ENCODE data around the gene RAB17.
"Not testable (repeated sequence)": the region's sequence is repeated elsewhere in the genome, so short reads cannot be mapped to it uniquely, and the experiment has no call there.

Gene RAB17

DNA sequence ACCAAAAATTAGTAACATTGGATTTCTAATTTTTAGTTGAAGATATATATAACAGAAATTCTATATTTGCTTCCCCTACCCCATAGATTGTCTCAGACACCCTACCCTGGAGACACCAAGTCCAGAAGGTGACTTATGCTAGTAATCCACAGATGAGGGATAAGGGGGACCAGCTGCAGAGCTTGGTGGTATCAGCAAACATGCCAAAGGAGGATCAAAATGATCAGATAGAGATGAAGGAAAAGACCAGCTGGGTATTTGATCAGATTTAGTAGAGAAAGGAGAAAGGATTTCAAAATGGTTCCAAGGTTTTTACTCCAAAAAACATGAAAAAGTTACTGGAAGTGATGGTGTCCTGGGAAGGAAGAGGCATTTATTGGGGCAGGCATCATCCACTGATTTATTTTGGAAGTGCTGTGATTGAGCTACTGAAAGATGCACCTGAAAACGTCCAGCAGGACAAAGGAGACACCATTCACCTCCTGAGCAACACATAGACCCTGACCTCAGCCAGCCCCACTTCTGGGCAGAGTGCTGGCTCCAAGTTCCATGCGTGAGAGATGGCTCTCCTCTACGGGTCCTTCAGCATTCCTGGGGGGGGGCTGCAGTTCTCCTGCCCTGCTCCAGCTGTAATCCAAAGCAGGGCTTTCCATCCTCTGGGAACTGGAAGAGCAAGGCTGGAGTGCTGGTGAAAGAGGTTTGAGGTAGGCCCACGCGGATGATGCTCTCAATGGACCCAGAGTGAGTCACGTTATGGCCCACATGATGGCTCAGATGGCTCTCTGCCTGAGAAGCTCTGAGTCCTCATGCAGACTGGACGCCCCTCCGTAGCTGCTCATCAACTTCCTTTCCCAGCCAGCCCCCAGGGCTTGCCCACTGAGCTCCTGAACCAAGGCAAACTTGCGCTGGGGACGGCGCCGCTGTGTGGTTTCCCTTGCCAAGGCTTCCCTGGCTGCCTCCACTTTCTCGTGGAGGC lies 33.2 kb upstream of the RAB17 start:
- no peak for DNase-seq

DNA sequence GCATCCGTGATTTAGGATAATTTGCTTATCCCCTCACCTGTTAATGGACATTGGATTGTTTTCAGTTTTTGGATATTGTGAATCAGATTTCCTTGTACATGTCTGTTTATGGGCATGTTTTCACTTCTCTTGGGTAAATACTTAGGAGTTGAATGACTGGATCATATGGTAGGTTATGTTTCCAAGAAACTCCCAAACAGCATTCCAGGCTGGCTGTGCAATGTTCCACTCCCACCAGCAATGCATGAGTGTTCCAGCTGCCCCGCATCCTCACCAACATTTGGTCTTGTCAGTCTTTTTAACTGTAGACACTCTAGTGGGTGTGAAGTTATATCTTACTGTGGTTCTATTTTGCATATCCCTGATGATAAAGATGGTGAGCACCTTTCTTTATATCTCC lies 27.9 kb upstream of the RAB17 start:
- no peak for DNase-seq

DNA sequence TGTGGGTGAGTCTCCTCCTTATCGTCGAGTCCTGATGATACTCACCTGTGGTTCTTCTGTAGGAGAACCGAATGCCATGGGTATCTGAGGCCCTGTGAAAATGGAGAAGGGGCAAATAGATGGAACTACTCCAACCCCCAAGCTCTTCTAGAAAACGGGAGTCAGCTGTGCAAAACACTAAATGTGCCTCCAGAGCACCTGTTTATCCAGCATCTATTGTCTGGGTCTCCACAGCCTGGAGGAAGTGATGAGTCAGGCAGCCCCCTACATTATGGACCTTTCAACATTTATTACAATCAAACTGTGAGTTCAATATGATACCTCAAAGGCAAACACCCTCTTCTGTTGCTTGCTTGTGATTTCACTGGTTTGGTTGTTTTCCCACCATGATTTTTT lies 27.1 kb upstream of the RAB17 start:
- DNase-seq: no peak

DNA sequence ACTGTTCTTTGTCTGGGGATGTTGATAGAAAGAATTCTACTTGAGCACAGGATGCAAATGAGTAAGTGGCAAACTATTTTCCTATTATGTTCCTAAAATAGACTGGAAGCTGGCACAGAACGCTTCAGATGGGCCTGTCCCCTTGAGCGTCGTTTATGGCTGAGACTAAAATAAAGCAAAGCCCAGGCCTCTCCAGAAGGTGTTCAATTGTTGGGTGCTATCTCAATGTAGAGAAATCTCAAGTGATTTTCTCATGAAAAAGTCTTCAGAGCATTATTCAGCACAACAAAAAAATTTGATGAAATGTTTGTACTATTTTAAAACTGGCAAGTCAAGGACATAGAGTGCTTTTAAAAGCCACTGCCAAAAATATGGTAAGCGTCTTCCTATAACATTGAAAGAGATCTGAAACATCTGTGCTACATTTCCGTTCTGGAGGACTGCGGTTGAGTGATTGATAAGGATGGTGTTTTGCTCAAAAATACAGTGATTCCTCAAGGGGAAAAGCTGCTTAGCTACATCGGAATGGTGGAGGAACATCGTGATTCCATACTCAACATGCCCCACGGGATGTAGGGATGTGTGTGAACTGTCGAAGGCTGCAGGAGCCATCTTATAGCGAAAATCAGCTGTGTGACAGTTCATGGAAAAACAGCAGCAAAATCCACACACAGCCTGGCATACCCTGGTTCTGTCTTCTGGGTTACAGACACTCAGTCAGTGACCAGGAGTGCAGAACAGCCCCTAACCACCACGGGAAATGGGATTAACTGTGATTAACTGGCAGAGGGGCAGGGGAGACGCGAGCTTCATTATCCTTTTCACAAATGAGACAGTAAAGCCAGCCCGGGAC lies 26.4 kb upstream of the RAB17 start:
- DNase-seq: no peak

DNA sequence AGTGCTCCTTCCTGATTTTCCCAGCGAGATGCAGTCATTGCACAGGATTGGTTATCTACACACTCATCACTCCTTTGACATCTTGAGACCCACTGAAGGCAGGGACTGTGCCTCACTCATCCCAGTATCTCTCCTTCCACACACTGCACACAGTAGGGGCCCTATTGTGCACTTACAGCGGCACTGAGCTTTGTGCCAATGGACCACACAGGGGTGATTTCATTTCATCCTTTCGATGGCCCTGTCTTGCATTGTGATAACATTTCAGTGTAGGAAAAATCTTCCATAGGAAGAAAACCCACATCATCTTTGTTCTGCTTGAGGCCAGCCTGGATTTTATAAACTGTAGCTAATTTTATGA lies 25.8 kb upstream of the RAB17 start:
- no peak for DNase-seq

DNA sequence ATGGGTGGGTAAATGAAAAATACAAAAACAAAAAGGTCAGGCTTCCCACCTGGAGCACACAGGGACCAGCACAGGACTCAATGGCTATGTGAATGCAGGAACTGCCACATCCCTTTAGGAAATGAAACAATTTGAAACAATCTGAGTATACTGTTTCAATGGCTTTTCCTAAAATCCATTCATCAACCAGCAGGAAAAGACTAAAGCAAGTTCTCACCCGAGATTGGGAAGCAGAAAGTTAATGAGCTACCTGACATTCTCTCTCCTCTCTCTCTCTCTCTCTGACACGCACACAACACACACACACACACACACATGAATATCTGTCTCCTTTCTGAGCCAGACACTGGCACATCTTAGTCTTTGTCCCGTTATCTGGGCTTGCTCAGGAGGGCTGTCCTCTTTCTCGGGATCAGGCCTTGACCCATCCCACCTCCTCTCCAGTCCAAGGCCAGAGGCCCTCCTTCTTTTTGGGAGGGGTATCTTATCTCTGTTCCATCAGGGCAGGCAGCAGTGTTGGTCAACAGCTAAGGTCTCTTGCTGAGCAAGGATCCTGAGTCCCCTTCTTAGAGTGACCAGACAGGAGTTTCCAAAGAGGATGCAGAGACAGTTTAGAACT lies 25.2 kb upstream of the RAB17 start:
- no peak for DNase-seq

DNA sequence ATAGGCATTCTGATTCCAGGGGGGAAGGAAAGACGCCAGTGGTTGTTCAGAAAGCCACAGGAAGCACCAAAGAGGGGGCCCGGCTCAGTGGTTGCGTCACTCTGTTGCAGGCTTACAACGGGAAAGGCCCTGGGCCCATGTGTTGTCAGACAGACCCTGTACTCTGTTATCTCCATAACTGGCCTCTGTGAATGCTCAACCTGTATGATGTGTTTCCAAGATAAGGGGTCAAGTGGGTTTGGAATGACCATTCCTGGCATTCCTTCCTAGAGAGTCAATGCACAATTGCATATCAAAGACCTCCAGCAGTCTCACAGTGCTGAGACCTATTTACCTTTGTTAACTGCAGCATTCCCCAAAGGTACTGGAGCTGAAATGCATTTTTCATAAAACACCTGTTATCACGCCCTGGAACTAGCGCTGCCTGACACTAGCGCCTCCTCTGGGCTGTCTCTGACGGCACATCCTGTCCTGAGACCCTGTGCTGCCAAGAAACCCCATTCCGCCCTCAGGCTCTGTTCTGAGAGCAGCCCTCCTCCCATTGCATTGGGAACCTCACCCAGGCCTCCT lies 23.7 kb upstream of the RAB17 start:
- no peak for DNase-seq

DNA sequence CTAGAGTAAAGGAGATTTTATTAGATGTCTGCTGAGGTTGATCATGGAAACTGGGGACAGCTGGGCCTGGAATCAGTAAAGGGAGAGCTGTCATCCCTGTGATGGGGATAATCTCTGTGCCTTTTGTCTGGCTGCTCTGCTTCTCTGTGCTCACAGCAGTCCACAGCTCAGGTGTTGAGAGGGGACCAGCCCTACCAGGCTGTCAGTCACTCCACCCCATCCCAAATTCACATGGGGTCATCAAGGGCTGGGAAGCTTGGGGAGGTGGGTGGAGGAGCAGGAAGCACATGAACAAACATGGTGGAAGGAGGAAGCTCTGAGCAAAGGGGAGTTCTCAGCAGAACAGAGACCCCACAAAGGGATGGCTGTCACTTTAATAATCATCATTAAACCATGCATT lies 23.1 kb upstream of the RAB17 start:
- no peak for DNase-seq

DNA sequence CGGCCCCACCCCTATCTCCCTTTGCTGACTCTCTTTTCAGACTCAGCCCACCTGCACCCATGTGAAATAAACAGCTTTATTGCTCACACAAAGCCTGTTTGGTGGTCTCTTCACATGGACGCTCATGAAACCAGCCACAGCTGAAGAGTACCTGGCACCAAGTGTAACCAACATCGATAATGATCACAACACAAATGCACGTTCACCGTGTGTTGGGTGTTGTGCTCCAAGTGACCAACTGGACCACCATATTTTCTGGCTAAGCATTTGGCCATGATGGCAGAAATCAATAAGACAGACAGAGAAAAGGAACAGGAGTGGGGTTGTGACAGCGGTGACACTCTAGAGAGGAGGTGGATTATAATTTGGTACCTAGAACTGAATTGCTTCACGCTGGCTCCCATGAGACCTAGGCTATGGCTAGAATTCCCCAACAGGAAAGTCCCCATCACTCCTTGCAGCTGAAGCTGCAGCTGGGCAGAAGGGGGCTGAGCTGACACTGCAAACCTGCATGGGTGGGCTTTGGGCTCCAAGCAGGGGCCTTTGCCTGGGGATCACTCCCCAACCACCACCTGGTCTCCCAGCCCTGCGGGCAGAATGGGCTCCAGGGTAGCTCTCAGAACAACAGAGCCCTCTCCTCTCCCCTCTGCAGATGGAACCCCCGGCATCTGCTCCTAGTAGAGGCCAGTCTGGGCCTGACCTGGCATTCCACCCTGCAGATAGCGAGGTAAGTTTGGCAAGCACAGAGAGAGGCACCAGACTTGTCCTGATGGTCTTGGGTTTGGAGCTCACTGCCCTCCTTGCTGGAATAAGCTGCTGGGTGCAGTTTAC lies 22.2 kb upstream of the RAB17 start:
- DNase-seq: no peak

DNA sequence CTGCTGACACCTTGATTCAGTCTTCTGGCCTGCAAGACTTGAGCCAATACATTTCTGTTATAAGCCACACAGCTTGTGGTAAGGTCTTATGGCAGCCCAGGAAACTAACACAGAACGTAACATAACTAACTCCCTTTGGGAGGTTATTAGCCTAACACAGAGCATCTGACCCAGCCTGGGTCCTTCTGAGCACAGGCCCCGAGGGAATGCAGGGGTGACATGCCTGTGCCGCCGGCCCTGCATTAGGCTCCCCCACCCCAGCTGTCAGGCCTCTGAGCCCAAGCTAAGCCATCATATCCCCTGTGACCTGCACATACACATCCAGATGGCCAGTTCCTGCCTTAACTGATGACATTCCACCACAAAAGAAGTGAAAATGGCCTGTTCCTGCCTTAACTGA lies 16.0 kb upstream of the RAB17 start:
- DNase-seq: not testable (repeated sequence)

DNA sequence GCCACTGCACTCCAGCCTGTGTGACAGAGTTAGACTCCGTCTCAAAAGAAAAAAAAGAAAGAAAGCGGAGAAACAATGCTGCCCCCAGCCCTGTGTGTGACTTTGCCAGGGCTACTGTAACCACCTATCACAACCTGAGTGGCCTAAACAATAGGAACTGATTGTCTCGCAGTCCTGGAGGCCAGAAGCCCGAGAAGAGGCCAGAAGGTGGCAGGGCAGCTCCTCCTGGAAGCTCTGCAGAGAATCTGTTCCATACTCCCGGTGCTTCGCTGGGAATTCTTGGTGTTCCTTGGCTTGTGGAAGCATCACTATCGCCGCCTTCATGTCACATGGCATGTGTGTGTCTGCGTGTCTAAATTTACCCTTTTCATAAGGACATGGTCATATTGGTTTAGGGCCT lies 14.4 kb upstream of the RAB17 start:
- peak in 1 of 2 experiments; percentile 19 for DNase-seq

DNA sequence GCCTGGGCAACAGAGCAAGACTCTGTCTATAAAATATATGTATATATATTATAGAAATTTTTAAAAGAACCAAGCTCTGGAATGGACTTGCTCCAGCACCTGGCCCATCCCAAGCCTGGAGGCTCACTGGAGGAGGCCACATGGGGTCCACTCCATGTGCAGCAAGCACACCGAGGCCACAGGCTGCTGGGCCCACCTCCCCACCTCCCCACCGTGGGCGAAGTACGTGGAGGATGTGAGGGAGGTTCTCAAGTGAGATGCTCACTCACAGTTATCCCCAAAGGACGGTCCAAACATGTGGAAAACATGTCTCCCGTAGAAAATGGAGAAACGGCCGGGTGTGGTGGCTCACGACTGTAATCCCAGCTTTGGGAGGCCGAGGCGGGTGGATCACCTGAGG lies 13.9 kb upstream of the RAB17 start:
- no peak for DNase-seq

DNA sequence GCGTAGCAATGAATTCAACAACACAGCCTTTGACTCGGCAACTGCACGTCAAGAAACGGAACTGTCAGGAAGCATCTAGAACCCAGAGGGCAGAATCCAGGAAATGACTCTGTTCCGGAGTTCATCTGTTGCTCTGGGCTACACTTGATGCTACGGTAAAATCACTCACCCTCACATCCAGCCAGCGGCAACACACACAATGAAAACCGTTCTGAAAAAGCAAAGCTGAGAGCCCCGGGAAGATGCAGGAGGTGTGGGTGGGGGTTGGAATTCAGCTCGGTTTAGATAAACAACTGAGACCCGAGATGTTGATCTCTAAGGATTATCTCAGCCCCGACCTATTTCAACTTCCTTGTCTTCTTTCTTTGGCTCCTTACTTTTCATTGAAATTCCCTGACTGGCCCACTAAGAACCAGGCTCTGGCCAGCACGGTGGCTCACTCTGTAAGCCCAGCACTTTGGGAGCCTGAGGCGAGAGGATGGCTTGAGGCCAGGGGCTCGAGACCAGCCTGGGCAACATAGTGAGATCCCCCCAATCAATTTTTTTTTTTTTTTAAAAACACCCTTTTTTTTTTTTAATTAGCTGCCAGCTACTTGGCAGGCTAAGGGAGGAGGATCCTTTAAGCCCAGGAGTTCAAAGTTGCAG lies 13.3 kb upstream of the RAB17 start:
- DNase-seq: peak in 1 of 2 experiments; percentile 25

DNA sequence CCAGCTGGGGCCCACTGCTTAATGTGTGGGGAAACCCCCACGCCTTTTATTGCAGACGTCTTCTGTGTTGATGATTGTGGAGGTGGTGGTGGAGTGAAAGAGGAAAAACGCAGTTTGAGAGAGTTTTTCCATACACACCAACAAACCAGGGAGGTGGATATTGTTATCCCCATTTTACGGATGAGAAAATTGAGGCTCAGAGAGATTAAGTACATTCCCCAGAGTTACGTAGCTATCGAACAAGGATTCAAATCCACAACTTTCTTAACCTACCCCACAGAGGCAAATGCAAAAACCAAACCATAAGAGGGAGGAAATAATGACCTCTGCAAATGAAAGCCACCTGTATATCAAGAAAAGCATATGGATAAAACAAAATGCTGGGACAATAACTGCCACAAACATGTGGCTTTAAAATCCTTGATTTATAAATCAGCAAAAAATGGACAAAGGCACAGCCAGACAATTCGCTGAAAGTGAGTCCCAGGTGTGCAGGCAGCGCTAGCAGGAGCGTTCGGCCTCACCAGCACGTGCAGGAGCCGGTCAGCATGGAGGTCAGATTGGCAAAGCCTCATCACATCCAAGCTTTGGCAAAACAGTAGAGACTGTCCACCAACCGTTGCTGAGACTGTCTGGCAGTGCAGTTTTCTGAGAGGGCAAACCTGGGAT lies 12.6 kb upstream of the RAB17 start:
- no peak for DNase-seq

DNA sequence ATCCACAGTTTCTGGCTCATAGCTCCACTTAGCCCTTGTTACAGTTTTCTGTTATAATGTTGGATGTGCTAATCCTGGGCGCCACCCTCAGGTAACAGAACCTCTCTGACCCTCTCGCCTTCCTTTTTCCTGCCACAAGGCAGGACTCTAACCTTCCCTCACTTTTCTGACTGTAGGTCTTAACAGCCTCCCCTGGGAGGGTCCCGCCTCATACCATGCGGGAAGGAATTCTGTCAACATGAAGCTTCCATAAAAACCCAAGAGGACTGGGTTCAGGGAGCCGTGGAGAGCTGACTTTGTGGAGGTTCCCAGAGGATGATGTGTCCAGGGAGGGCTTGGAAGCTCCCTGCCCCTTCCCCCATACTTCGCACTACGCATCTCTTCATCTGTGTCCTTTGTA lies 11.9 kb upstream of the RAB17 start:
- DNase-seq: no peak

DNA sequence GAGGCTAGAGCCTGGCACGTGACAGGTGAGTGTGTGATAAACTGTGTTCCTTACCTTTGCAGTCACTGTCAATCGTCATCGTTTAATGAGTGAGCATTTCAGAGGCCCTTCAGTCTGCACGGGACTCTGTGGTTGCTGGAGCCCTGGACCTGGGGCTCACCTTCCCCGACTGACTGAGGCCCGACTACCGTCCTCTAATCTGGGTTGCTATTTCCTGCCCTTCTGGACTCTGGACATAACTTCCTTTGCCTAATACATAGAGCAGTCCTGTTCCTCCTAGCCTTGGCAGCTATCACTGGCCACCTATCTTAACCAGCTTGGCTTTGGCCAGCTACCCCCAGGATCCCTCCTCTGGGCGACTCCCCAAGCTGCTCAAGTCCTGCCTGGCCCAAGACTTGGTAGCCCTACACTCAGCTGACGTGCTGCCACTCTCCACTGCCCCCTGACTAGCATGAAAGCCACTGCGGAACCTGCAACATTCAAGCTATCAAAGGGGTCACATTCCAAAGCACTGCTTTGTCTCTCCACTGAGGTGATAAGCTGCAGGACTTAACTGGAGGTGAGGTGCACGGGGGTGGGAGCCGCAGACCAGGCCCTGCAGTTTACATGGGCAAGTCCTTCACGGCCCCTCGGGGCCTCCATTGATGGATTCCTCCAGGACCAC lies 11.1 kb upstream of the RAB17 start:
- DNase-seq: no peak

DNA sequence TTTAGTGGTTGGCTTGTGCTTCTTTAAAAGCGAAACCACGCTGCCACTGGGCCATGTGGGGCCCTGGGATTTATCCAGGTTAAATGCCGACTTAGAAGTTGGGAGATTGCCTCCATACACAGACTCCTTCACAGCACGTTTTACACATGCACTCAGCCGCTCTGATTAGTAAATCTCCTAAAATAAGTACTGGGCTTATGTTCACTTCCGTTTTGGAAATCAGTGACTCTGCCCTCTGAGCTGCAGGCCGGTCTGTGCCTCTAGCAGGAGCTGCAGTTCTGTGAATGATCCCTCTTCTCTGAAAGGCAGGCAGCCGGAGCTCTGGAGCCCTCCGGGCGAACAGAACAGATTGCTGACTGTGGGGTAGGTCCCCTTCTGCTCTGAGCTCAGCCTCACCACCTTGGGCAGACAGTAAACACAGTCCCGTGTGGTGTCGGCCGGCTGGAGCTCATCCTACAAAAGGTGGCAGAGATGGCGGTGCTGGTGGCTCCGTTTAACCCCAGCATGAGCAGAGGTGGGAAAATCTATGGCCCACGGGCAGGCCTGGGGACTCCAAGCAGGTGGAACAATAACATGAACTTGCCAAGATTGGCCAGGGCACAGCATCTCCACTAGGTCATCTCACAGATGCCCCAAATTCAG lies 9.8 kb upstream of the RAB17 start:
- DNase-seq: peak; percentile 30 to 31

DNA sequence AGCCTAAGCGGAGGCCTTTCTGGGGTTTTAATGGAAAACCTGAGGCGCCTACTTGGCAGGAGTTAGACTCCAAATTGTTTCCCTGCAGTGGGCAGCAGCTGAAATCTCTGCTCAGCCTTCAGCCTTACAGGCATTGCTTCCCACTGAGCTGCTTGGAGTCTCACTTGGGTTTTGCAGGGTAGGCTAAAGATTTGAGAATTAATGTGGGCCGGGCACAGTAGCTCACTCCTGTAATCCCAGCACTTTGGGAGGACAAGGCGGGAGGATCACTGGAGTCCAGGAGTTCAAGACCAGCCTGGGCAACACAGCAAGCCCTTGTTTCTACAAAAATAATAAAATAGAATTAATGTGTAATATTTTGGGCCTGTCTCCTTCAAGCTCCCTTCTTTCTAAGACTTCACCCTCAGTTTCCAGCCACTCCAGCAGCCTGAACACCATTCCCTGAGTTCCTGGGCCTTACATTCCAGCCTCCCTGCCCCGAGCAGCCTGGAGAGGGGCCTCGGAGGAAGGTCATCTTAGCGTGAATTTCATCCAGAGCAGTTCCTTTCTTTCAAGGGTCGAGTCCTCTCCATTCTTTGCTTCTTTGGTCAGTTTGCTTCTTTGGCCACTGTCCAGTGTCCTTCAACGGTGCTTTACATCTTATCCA lies 9.1 kb upstream of the RAB17 start:
- no peak for DNase-seq

DNA sequence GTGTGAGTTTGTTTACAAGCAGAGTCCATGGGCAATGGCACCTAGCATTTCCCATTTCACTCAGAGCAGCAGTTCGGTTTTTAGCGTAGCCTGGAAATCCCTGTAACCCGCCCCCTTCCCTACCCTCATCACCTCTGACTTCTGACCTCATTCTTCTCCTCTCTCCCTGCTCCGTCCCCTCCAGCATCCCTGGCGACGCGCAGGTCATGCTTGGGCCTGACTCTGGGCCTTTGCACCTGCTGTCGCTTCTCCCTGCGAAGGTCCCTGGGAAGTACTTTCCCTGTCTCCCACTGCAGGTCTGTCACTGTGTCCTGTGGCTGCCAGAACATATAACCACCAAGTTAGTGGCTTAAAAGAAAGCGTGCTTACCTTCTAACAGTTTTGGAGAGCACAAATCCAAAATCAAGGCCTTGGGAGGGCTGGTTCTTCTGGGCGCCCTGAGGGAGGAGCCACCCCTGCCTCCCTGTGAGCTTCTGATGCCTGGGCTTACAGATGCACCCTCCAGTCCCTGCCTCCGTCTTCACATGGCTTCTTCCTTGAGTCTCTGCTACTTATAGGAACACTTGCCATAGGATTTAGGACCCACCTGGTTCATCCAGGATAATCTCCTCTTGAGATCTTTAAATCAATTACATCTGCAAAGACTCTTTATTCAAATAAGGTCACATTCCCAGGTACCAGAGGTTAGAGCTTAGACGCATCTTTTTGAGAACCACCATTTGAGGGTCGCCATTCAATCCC lies 8.1 kb upstream of the RAB17 start:
- DNase-seq: no peak

Data from SHP77 (cell line).